HFFc6 (cell line): ENCODE results near the gene ABHD1. TPM values are rescaled to one million over a fixed set of nuclear protein-coding genes. Genes with fewer than 3 reads are reported as not detected.

Experiments
- DNase-seq: peaks from one replicate; pipeline ENCODE4 v3.0.0-alpha.2; 2018
- H3K27ac Mint-ChIP-seq: 2 replicates; pipeline ENCODE4 v1.8.0; 2020; ENCODE audit warnings: mild to moderate bottlenecking, mixed read lengths
- H3K27me3 Mint-ChIP-seq: 2 replicates; pipeline ENCODE4 v1.8.0; 2021; ENCODE audit warnings: mild to moderate bottlenecking, moderate library complexity, mixed read lengths; ENCODE audit not compliant: insufficient read depth
- H3K36me3 Mint-ChIP-seq: 2 replicates; pipeline ENCODE4 v1.8.0; 2021; ENCODE audit warnings: low read depth, mixed read lengths
- H3K4me1 Mint-ChIP-seq: 2 replicates; pipeline ENCODE4 v1.8.0; 2020; ENCODE audit warnings: low read depth, mixed read lengths
- H3K4me3 Mint-ChIP-seq: 2 replicates; pipeline ENCODE4 v1.8.0; 2020; ENCODE audit warnings: mild to moderate bottlenecking, moderate library complexity, mixed read lengths
- H3K9me3 Mint-ChIP-seq: 2 replicates; pipeline ENCODE4 v1.8.0; 2020; ENCODE audit warnings: mild to moderate bottlenecking, mixed read lengths
- total RNA-seq, 6 experiments: library from RNA; stranded (reverse); fragmentation: NEBNext Ultra II Directional; extraction: Animal tissue kit (Norgen Biotek cat#: 25700); gene quantifications; 2 replicates in 1 of 6; 3 replicates in 5 of 6; pipeline ENCODE4 v1.2.3, GENCODE V29; 2021
- TF ChIP-seq, protein P1 (sequence below): fragments of 200-600 bp; sonication (generic); IDR thresholded peaks from 2 replicates; pipeline ENCODE4 v1.5.0; 2021; ENCODE audit warnings: antibody characterized with exemption, mild to moderate bottlenecking

The ABHD1 gene
- total RNA-seq, 6 experiments from 2014 or later: not detected

- H3K27me3 Mint-ChIP-seq: peaks cover 40% of the 10 kb centered on the region
- TF ChIP-seq, protein P1, sequence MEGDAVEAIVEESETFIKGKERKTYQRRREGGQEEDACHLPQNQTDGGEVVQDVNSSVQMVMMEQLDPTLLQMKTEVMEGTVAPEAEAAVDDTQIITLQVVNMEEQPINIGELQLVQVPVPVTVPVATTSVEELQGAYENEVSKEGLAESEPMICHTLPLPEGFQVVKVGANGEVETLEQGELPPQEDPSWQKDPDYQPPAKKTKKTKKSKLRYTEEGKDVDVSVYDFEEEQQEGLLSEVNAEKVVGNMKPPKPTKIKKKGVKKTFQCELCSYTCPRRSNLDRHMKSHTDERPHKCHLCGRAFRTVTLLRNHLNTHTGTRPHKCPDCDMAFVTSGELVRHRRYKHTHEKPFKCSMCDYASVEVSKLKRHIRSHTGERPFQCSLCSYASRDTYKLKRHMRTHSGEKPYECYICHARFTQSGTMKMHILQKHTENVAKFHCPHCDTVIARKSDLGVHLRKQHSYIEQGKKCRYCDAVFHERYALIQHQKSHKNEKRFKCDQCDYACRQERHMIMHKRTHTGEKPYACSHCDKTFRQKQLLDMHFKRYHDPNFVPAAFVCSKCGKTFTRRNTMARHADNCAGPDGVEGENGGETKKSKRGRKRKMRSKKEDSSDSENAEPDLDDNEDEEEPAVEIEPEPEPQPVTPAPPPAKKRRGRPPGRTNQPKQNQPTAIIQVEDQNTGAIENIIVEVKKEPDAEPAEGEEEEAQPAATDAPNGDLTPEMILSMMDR: no peak
- no peaks in the 10 kb centered on the region; the same call in none of the 2 replicates for H3K9me3 Mint-ChIP-seq
Measured at GRCh38 chr2:27143285-27143684, 19.7 kb downstream of the ABHD1 start.

DNA sequence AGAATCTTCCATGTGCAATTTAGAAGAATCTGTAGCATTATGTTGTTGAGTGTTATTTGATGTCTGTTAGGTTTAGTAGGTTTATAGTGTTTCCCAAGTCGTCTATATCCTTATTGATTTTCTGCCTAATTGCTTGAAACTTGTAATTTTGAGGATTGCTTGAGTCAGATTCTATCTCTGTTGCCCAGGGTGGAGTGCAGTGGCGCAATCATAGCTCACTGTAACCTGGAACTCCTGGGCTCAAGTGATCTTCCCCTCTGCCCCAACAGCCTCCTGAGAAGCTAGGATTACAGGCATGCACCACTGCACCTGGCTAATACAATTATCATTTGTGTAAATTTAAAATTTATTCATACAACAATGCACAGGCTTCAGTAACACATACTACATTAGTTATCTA lies 22.1 kb downstream of the ABHD1 start:
- Mint-ChIP-seq H3K36me3 (no peaks in the 10 kb centered on the region), H3K27me3 (peaks cover 47% of the 10 kb centered on the region), H3K27ac (no peak overlapping the region), H3K9me3 (no peaks in the 10 kb centered on the region; the same call in none of the 2 replicates), H3K4me1 (no peaks in the 10 kb centered on the region), H3K4me3 (no peak overlapping the region)
- DNase-seq: no peak
- TF ChIP-seq, protein P1: no peak

More at GRCh38 chr2:27143285-27143684, 19.7 kb downstream of the ABHD1 start:
- H3K4me1 Mint-ChIP-seq: no peaks in the 10 kb centered on the region
- DNase-seq: no peak
- H3K4me3 Mint-ChIP-seq: no peak overlapping the region
- no peak overlapping the region for H3K27ac Mint-ChIP-seq
- H3K36me3 Mint-ChIP-seq: no peaks in the 10 kb centered on the region

DNA sequence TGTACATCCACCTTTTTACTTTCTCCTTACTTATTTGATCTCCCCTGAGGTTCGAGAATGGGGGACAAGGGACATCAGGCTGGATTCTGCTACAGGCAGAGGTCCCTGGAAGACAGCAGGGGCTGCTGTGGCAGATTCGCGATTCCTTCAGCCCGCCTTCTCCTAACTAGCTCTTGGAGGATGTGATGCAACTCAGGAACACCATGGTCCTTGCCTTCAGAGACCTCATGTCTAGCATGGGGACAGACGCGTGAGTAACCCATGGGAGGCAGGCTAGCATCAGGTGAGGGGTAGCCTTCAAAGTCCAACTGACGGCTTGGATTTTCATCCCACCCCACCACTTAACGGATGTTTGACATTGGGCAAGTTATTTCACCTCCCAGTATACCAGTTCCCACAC lies 24.3 kb downstream of the ABHD1 start:
- Mint-ChIP-seq H3K36me3 (no peaks in the 10 kb centered on the region), H3K4me3 (no peak overlapping the region), H3K27ac (no peak overlapping the region), H3K4me1 (peaks cover 5% of the 10 kb centered on the region), H3K9me3 (no peaks in the 10 kb centered on the region; the same call in none of the 2 replicates), H3K27me3 (peaks cover 54% of the 10 kb centered on the region)
- TF ChIP-seq, protein P1: no peak
- no peak for DNase-seq

GRCh38 chr2:27148801-27149439 lies 25.3 kb downstream of the ABHD1 start, which contains the start of gene TCF23:
Gene TCF23, plus strand, starts transcription at chr2:27149004. Its CDS starts 130 bp downstream, at chr2:27149134.
- no peak within 1 kb of the TSS for H3K27ac Mint-ChIP-seq
- H3K27me3 Mint-ChIP-seq: peaks cover 47% of the 10 kb centered on the region
- H3K36me3 Mint-ChIP-seq: no peaks in the 10 kb centered on the region
- DNase-seq: no peak
- no peaks in the 10 kb centered on the region for H3K9me3 Mint-ChIP-seq
- no peak within 1 kb of the TSS for H3K4me3 Mint-ChIP-seq
- TF ChIP-seq, protein P1: no peak
- peaks cover 6% of the 10 kb centered on the region for H3K4me1 Mint-ChIP-seq

GRCh38 chr2:27149570-27150405 lies 26.2 kb downstream of the ABHD1 start:
- Mint-ChIP-seq H3K27me3 (peaks cover 51% of the 10 kb centered on the region), H3K27ac (no peak overlapping the region)
- TF ChIP-seq, protein P1: no peak

More at GRCh38 chr2:27149570-27150405, 26.2 kb downstream of the ABHD1 start:
- Mint-ChIP-seq H3K9me3 (no peaks in the 10 kb centered on the region), H3K4me1 (peaks cover 6% of the 10 kb centered on the region), H3K4me3 (no peak overlapping the region), H3K36me3 (no peaks in the 10 kb centered on the region)
- no peak for DNase-seq
